Lung microvascular endothelial cell (primary cell): Measurements from ENCODE around the gene GLI3. TPM values are rescaled to one million over a fixed set of nuclear protein-coding genes. Genes with fewer than 3 reads are reported as not detected.

Source experiments
- DNase-seq, 2 donors: peaks; one replicate each; pipeline versions ENCODE4 v3.0.0 to v3.0.0-alpha.2; 2010; ENCODE audit warnings: low read depth in 2 of 2
- total RNA-seq: library from RNA; depleted of rRNA; stranded (reverse); fragments of >200 nt; gene quantifications from 2 replicates; pipeline ENCODE4 v1.2.1, GENCODE V29; 2014

The GLI3 gene
- total RNA-seq, 1 donor from 2014 or later = under 0.01 TPM

DNA sequence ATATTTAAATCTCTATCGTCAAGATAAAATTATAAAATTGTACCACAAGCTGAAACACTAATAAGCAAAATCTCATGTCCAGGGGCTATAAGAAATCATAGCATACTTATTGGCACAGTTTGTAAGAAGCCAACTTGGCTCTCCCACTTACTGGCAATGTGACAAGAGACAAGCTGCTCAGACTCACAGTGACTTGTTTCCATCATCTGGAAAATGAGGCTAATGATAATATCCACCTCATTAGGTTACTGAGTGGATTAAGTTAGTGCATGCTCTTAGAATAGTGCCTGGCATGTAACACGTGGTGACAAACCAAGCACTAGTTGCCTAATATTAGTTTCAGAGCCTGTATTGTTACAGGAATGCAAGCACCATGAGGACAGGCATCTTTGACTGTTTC, 234.4 kb downstream of the GLI3 start:
- DNase-seq = no peak

DNA sequence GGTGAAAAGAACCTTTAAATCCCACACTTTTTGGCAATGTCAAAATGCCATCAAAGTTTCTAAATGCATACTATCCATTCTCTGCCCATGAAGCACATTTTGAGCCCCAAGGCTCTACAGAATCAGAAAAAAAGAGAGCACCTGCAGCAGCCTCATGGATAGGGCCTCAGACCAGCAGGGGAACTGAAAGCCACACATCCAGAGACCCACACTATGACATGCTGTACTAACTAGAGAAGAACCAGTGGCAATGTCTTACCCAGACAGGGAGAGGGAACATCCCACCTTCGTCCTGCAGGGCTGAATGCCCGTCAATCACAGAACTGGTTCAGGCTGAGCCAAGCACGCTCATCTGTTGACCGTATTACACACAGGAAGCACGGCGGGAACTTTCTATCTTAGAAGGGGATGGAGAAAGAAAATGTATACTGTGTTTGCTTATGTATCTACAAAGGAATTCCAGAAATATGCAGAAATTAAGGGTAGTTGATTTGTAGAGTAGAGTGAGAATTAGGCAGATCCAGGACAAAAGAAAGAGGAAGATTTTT, 237.2 kb downstream of the GLI3 start:
- DNase-seq = no peak

DNA sequence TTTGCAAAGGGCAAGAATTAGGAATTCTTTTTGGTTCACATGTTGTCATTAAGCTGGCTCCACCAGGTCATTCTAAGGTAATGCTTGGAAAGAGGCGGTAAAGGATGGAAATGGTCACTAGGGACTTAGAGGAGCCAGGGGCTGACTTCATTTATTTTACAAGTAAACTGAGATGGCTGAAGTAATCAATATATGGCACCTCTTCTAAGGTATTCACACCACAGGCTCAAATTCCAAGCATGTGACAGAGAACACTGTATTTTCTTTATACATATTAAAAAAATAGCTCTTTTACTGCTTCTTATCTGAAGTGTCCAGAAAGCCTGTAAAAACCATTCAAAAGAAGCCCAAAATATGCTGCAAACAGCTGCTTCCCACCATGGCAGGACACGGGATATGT, 239.0 kb downstream of the GLI3 start:
- DNase-seq = no peak

DNA sequence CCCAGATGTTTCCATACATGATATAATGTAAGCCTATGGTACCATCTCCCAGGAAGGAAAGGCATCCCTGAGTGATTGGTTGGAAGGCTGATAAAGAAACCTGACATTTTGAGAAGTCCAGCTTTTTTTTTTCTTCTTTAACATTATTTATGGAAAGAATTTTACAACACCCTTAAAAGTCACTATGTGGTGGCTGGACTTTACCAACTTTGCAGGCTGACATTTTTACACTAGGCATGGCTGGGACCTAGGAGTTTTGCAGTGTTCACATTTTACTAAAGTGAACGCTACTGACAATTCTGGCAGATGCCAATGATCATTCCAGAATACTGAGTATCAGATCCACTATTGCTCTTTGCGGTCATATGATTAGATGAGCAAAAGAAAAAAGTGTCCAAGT, 239.9 kb downstream of the GLI3 start:
- DNase-seq = no peak

DNA sequence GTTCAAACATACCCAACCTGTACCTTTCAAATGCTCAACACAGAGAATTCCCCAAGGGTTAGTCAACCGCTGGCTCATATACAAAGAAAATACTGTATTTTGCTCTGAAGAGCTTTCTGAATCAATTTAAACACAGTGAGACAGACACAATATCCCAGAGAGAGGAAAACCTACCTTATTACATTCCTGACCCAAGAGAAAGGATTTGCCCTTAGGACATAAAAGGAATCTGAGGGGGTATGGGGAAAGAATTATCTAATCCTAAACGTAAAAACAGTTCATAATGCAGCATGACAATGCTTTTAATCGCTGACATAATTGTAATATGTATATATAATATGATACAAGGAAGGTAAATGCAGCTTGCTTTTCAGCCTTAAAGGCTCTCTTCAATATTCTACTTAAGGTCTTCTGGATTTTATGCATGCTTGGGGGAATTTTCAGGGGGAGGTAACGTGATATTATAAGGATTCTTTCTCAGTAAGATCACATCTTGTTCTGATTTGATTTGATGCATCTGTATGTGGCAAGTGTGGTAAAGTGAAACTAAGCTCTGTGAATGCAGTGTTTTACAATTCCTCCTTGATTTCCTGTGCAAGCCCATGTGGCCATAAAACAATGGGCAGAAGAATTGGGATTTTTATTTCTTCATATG, 240.5 kb downstream of the GLI3 start:
- peak; percentile 6 to 79 for DNase-seq

DNA sequence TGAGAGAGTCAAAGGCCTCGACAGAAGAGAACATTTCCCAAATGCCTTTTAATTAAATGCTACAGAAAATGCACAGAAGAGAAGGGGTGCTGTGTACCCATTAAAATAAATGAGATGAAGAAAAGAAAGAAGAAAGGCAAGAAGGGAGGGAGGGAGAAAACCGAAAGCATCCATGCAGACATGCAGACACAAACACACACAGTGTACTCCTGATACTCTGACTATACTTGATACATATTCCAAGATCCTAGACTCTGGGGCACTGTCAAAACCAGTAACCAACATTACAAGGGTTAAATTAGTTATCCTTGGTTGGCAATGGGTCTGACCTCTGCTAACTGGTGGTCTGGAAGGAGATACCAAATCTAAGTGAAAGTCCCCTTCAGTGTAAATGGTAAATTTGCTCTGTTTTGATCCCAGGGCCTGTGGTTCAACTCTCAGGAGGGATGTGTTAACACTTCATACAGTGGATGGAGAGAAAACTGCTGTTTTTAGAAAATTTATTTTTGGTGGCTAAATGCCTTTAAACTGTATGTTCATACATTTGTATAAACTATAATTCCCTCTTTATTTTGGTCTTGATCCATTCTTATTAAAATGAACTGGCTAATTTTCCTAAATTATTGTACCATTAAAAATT, 241.3 kb downstream of the GLI3 start:
- DNase-seq = no peak

DNA sequence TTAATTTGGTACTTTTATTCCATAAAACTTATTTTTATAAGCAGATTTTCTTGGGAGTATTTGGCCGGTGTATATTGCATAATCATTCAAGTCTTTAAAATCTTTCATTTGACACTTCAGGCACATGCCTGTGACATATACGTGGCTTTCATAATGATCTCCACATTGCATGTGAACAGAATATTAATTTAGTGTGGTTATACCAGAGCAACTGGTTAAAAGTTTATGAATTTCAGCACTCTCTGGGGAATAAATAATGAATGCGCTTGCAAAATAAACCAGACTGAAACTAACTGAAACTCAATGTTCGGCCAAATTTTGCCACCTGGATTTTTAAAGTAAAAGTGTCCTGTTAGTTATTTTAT, 242.3 kb downstream of the GLI3 start:
- DNase-seq = no peak

DNA sequence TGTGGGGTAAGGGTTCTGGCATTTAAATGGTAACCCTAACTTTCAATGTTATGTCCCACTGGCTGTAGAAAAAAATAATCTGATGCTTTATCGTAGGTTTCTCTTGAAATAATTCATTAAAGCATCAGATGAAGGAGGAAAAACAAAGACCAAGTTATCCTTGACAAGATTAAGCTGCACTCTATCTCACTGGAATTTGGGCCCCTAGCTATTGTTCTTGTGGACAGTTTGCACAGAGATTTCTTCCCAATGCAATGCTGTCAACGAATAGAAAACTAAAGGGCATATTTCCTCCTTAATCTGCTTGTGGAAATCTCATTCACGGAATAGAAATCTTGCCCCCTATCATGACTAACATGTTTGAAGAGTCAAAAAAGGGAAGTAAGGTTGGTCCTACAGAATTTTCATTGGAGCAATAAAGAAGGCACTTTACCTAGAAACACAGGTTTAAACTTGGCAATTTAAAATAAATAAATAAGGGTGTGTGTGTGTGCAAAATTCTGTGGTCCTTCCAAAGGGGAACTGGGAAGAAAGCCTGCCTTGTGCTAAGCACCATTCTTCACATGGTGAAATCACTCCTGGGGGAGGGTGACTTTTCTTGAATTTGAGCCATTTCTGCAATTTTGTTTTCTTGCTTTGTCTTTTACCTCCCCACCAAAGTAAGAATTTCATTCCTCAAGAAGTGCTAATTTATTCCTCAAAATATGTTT, 242.8 kb downstream of the GLI3 start:
- DNase-seq = no peak

DNA sequence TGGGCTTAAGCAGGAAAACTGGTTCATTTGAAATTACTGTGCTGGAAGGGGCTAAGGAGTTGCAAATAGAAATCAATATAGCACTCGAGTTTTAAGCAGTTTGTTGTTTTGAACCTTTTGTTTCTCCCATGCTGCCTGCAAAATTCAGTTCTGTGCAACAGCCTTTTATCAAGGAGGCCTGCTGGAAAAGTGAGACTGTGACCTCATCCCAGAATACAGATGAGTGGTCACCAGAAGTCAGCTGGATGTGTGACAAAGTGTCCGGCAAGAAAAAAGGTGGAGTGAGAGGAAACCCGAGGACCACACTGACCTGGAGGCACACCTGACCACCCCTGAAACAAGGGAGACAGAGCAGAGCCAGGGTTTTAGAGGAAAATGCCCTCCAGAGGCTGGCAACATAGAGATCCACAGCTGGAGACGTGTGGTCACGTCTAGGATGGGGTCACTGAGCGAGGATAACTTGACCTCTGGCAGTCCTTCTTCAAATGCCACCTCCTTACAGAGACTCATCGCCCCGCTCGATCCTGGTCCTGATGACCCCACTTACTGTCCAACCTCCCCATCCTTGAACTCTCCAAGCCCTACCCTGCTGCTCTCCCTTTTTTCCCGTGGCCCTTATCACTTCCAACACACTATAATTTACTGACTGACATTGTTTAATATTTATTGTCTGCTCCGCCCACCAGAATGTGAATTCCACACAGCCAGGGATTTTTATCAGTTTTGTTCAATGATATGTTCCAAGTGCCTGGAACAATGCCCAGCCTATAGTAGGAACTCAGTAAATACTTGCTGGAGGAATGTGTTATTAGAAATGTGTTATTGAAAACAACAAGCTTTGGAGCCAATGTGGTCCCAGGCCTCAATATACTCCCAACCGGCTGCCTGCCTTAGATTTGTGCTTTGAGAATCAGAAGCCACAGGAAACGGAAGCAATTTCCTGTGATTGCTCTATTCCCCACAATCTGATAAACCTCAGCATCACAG, 243.8 kb downstream of the GLI3 start:
- DNase-seq = peak in 1 of 2 donors; percentile 85

DNA sequence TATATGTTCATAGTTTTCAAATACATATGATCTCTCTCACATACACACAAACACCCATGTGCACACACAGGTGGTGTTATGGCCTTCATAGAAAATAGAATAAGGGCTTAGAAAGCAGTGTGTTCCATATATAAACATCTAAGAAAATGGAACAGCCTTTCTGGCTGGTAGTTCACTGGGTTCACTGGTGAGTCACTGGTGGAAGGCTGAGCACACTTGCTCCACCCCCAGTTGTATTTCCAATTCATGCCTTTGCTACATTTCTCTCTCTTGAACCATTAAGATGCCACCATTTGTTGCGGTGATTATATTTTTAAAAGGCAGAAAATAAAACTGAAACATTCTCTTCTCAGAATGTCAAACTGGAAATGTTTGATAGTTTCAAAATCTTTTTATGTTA, 252.1 kb downstream of the GLI3 start:
- peak in 1 of 2 donors; percentile 66 for DNase-seq

DNA sequence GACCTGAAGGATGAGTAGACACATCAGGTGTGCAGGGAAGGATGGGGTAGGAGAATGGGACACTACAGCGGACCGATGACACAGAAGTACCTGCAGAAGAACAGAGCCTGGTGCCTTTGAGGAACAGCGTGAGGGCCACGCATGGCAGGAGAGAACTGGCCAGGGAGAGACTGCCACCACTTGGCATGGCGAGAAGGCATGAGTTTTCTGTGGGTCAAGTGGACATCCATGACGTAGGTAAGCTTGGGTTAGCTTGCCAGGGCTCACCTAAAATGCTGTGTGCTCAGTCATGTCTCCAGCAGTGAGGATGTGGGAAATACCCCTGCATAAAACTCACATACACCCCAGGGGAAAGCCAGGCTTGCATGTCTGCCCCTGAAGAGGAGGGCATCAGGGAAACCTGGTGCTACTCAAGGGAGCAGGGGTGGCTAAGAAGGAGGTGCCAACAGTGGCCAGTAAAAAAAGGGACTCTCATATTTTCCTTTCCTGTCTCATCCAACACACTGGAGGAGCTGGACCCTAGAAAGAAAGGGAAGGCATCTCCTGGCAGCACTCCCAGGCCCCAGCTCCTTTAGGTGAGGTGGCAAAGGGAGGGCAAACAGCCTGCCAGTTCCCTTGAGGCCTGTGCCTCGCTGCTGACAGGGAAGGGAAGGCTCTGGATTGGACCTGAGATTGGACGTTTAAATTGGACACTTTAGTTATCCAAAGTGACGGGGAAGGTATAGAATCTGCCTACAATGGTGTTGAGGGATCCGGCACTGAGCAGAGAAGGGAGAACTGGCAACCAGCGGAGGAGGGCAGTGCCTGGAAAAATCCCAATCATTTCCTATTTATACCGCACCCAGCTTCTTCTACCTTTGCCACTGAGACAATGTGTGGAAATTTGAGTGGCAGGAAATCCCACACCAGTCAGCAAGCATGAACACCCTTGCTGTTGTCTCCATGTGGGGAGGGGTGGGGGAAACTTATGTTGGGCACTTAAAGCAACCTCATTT, 255.7 kb downstream of the GLI3 start:
- no peak for DNase-seq

DNA sequence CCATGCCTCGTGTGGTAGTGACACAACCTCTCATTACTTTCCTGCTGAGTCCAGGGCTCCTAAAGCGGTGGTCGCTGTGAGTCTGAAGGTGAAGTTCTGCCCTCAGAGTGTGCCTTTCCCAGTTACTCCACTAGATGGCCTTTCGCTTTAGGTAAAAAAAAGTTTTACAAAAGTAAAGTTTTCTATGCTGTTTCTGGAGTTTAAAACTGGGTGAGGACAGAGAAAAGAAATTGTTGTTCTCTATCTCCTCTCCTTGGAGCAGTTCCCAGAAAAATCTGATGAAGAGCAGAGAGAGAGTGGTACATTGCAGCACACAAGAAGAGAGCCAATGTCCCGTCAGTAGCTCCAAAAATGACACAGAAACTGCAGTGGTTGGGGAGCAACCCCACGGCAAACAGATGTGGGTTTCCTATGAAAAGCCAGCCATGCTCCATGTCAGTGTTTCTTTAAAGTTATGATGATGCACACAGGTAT, 257.1 kb downstream of the GLI3 start:
- DNase-seq = peak; percentile 35 to 48

DNA sequence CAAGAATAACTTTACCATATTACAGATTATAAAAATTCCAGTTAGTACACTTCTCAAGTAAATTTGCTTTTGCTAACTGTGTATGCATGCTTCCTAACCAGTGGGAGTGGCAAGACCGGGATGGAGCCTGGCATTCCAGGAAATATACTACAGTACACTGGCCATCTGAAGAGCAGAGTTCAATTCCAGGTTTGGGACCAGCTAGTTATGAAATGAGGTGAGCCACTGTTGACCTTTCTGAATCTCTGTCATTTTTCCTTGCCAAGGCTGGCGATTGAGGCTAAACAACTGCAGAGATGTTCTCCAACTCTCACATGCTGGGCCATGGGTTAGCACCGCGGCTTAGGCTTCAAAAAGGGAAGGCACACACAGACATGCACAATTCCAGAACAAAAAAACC, 258.2 kb downstream of the GLI3 start:
- no peak for DNase-seq

DNA sequence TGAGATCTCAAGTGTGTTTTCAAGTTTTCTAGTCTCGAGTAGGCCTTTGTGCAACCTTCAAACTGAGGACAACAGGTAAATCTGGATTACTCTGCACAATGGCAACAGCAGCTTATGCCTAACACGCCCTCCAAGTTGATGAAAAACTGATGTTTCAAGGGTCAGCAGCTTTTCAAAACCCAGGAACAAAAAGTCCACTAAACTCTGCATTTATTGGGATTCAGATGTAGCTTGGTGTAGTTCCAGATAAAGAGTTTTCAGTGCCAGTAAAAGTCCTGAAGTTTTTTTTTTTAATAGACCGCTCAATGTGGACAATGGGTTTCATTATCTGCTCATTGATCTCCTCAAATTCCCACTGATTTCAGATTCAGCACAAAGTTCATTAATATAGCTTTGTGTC, 259.3 kb downstream of the GLI3 start:
- no peak for DNase-seq

DNA sequence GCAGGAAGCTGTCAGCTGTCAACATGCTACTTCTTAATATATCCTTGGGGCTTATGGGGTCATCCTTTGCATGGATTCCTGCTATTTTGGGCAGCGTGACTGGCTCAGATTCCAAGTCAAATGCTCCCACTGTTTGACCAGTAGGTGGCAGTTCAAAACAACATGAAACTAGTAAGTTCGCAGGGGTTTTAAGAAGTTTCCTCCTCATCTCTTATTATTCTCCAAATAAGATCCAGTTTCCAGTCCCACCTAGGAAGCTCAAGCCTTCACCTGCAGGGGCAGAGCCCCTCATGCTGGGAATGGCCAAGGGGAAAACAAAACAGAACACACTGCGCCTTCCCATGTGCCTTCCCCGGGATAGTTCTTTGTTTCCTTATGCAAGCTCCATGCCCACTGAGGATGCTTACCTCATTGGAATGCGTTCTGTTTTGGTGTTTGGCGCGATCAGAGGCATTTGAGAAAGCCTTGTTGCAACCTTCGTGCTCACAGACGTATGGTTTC, 259.8 kb downstream of the GLI3 start:
- peak; percentile 50 to 69 for DNase-seq

DNA sequence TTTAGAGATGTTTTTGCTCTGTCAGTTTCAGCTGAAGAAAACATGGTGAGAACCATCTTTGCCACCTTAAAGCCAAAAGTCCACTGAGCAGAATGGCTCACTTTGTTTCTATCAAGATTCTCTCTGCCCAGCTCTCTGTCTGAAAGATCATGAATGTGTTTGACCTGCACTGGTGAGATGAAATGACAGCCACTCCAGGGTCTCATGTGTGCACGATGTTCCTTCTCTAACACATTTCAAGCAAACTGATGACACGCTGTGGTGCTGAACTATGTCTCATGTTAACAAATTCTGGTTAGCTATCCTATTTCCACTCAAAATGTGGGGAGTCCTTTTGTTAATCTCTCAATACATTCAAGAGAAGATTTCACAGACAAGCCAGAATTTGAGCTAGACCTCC, 260.6 kb downstream of the GLI3 start:
- no peak for DNase-seq

DNA sequence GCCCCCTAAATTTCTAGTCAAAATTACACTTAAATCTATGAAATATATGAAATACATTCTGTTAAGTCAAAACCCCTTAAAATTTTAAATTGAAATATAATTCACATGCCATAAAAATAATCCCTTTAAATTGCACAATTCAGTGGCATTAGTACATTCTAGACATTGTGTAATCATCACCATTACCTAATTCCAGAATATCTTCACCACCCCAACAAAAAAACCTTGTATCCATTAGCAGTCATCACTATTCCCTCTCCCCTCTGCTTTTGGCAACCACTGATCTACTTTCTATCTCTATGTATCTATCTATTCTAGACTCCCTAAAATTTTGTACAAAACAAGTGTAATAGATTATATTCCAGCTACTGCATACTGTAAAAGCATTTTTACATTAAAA, 261.2 kb downstream of the GLI3 start:
- DNase-seq = no peak

DNA sequence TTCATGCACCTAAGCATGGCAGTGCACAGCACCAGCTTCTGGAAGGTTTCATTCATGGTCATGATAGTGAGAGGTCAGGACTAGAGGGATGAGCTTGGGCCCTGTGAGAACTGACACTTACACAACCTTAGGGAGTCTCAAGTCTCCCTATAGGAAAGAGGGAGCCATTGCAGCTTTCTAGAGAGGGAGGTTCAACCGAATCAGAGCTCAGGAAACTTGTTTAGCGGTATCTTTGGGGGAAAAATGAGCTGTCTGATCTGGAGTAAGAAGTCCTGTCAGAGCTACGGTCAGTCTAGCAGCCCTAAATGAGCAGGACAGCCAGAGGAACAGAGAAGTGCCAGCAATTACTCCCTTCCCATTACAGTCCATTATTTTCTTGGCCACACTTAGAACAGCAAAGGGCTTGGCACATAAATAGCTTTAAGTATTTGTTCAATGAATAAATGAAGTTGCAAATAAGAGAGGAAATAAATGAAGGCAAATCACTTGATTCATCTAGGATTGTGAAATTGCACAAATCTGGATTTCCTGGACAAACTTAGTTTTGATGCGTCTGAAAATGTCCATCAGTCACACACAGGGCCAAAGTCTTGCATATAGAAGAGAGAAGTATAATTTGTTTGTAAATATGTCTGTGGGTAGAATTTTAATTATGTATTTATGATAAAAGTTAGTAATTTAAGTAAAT, 262.0 kb downstream of the GLI3 start:
- DNase-seq = no peak

DNA sequence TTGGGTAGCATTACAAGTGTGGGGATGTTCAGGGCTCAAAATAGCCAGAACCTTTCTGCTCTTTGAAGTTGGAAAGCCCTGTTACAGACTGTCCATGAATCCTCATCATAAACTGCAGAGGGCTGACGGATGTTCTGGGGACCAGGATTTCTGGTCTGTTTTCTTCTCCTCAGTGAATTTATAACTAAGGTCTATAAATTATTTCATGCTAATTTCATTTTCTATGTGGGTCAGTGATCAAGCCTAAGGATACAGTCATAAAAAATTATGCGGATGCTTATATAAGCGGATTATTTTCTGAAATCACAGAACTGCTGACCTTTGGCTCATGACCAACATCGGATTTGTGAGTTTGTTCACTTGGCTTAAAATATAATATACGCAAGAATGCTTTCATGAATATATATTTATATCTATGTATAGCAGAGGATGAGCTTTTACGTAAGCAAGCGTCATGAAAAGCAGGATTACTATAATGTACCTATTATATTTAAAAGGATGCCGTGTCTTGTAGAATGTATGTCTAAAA, 263.7 kb downstream of the GLI3 start:
- no peak for DNase-seq
